ENCODE results near the gene SASH1.

Gene SASH1

GRCh38 chr6:148502773-148503135, 160.1 kb downstream of the SASH1 start:
- no peak for DNase-seq

GRCh38 chr6:148503703-148504102, 161.1 kb downstream of the SASH1 start:
- no peak for DNase-seq

- no peak for DNase-seq
Measured at GRCh38 chr6:148507774-148508173, 165.1 kb downstream of the SASH1 start.

GRCh38 chr6:148508401-148509041, 165.9 kb downstream of the SASH1 start:
- no peak for DNase-seq

- no peak for DNase-seq
Measured at GRCh38 chr6:148509119-148509799, 166.6 kb downstream of the SASH1 start.

- peak; percentile 35 to 60 for DNase-seq
Measured at GRCh38 chr6:148509800-148510581, 167.4 kb downstream of the SASH1 start.

GRCh38 chr6:148513145-148514071, 170.8 kb downstream of the SASH1 start:
- DNase-seq, result no peak

- no peak for DNase-seq
Measured at GRCh38 chr6:148514091-148514845, 171.6 kb downstream of the SASH1 start.

- DNase-seq, result no peak
Measured at GRCh38 chr6:148516217-148516616, 173.6 kb downstream of the SASH1 start.

GRCh38 chr6:148516617-148517016, 174.0 kb downstream of the SASH1 start:
- no peak for DNase-seq

- DNase-seq, result no peak
Measured at GRCh38 chr6:148517470-148517869, 174.8 kb downstream of the SASH1 start.

GRCh38 chr6:148518511-148519156, 176.0 kb downstream of the SASH1 start:
- no peak for DNase-seq

GRCh38 chr6:148520109-148520841, 177.6 kb downstream of the SASH1 start:
- DNase-seq, result no peak

- DNase-seq, result no peak
Measured at GRCh38 chr6:148521158-148521557, 178.5 kb downstream of the SASH1 start.

- DNase-seq, result no peak
Measured at GRCh38 chr6:148521586-148521985, 178.9 kb downstream of the SASH1 start.

GRCh38 chr6:148523048-148523447, 180.4 kb downstream of the SASH1 start:
- DNase-seq, result no peak

- DNase-seq, result no peak
Measured at GRCh38 chr6:148523551-148523950, 180.9 kb downstream of the SASH1 start.

GRCh38 chr6:148524471-148524882, 181.8 kb downstream of the SASH1 start:
- DNase-seq, result no peak

- DNase-seq, result no peak
Measured at GRCh38 chr6:148524976-148525375, 182.3 kb downstream of the SASH1 start.

- no peak for DNase-seq
Measured at GRCh38 chr6:148525453-148525852, 182.8 kb downstream of the SASH1 start.

- DNase-seq, result no peak
Measured at GRCh38 chr6:148526145-148526544, 183.5 kb downstream of the SASH1 start.

Data from AML-193 (cell line).